ENCODE results near the gene CUX1.

Gene CUX1

GRCh38 chr7:102189756-102190155 is 372.3 kb downstream of the CUX1 start:
- no peak for DNase-seq (ENCODE audit: low spot score)

- no peak for DNase-seq (ENCODE audit: low spot score)
Observed at GRCh38 chr7:102190776-102191350, 373.4 kb downstream of the CUX1 start.

DNA sequence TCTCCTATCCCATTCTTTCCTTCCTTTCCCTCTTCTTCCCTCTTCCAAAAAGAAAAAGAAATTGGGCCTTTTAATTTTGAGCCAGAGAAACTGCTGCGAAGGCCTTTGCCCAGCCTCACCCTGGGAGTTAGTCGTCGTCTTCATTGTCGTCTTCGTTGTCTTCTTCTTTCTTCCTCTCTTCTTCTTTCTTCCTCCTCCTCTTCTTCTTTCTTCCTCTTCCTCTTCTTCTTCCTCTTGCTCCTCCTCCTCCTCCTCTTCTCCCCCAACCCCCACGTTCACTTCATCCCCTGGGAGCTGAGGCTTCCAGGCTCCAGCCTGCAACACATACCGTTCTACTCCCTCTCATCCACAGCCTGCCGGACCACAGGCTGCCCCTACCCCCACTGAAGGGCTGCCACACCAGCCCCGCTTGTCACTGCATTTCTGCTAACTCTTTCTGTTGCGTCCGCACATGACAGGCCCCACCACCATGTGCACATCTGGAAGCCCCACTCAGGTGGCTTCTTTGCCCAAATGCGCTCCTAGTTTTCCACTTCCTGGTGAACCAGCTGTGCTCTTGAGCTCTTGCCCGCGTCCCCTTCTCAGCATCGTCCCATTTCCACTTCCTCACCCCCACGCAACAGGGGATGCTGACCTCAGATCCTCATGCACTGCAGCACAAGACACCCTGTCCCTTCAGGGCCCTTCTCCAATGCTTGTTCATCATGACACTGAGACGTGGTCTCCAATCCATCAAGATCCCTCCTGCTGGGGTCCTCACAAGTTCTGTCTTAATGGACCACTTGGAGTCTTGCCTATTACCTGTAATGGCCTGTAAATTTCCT is 374.3 kb downstream of the CUX1 start:
- DNase-seq (ENCODE audit: low spot score) = no peak

- DNase-seq (ENCODE audit: low spot score) = no peak
Observed at GRCh38 chr7:102192790-102193189, 375.4 kb downstream of the CUX1 start.

- DNase-seq (ENCODE audit: low spot score) = no peak
Observed at GRCh38 chr7:102193806-102194205, 376.4 kb downstream of the CUX1 start.

GRCh38 chr7:102195361-102195760 is 377.9 kb downstream of the CUX1 start:
- no peak for DNase-seq (ENCODE audit: low spot score)

GRCh38 chr7:102196028-102196427 is 378.6 kb downstream of the CUX1 start:
- no peak for DNase-seq (ENCODE audit: low spot score)

GRCh38 chr7:102197161-102197560 is 379.7 kb downstream of the CUX1 start:
- no peak for DNase-seq (ENCODE audit: low spot score)

- no peak for DNase-seq (ENCODE audit: low spot score)
Observed at GRCh38 chr7:102197599-102197998, 380.2 kb downstream of the CUX1 start.

DNA sequence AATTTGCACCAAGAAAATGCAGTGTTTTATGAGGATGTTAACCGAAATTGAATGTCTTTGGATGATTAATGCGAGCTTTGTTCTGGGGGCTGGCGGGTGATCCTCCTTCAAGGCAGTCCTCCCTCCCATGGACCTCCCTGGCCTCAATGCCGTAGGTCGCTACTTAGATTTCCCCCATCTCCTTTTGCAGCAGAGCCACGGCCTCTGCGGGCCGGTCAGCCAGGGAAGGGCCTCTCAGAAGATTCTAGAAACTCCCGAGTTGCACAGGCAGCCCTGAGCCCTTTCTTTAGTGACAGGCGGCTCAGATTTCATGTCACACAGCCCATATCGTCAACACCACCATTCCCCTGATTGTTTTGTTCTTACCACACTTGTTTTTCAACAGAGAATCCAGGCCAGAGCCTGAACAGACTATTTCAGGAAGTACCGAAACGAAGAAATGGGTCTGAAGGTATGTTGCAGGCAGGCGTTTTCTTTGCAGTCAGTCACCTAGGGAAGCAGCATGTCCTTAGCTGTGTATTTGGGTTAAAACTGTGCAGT is 381.1 kb downstream of the CUX1 start:
- no peak for DNase-seq (ENCODE audit: low spot score)

DNA sequence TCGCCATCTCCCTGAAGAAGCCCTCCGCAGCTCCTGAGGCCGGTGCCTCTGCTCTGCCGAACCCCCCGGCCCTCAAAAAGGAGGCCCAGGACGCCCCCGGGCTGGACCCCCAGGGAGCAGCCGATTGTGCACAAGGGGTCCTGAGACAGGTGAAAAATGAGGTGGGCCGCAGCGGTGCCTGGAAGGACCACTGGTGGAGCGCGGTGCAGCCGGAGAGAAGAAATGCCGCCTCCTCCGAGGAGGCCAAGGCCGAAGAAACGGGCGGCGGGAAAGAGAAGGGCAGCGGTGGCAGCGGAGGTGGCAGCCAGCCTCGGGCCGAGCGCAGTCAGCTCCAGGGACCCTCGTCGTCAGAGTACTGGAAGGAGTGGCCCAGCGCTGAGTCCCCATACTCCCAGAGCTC is 384.1 kb downstream of the CUX1 start:
- no peak for DNase-seq (ENCODE audit: low spot score)

- DNase-seq (ENCODE audit: low spot score) = no peak
Observed at GRCh38 chr7:102202556-102202955, 385.1 kb downstream of the CUX1 start.

DNA sequence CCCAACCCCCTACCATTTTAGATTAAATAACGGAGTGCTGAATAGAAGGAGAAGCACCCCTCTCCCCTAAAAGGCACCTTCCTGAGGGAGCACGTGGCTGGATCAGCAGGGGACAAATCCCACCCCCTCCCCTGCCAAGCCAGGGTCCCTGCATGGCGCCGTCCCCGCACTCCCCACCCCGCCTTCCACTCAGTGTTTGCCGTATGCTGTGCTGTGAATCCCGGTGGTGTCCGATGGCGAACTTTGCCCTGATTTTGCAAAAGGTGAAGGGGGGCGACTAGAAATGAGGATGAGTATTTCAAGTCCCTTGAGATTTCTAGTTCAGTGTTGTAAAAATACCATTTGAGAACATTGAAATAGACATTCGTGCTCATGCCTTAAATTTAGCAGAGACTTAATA is 385.8 kb downstream of the CUX1 start:
- DNase-seq (ENCODE audit: low spot score) = no peak

DNA sequence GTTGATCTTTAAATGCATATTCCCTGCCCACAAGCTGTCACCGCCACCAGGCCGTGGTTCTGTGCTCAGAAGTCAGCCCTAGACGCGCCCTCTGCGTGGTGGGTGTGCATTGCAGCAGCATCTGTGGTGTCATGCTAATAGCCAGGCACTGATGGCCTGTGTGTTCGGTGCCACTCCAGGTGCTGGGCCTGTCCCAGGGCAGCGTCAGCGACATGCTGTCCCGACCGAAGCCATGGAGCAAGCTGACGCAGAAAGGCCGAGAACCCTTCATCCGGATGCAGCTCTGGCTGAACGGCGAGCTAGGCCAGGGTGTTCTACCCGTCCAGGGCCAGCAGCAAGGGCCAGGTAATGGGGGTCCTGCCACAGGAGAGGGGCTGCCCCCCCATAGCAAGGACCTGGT is 386.8 kb downstream of the CUX1 start:
- DNase-seq (ENCODE audit: low spot score) = no peak

DNA sequence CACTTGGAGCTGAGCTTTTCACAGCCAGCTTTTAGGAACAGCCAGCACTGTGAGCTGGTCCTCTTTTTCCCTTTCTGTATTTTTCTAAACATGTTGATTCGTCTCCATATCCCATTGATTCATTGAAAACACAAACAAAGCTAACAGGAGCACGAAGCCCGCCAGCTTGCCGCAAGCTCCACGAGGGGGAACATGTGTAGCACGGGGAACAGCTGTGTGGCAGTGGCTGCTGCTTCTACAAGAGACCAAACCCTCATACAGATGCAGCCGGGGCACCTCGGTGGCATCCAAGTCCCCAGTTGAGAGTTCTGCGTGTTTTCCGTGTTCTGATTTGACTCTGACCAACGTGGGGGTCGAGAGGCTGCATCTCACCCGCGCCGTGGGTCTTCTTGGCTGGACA is 388.5 kb downstream of the CUX1 start:
- DNase-seq (ENCODE audit: low spot score) = no peak

DNA sequence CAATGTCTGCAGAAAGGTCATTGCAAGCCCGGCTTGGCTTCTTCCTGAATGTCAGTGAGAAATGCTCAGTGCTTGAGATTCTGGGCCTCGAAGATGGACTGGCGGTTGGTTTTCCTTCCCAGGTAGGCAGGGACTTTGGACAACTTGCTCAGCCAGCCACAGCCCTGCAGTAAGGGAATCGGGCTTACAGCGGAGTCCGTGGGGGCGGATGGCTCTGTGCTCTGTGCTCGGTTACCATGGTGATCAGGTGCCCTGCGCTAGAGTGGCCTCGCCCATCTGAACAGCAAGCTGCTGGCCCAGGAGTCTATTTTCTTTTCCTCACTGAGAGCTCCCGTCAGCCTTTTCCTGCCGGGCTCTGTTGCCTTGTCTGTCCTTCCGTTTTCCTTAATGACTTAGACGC is 391.4 kb downstream of the CUX1 start:
- DNase-seq (ENCODE audit: low spot score) = no peak

DNA sequence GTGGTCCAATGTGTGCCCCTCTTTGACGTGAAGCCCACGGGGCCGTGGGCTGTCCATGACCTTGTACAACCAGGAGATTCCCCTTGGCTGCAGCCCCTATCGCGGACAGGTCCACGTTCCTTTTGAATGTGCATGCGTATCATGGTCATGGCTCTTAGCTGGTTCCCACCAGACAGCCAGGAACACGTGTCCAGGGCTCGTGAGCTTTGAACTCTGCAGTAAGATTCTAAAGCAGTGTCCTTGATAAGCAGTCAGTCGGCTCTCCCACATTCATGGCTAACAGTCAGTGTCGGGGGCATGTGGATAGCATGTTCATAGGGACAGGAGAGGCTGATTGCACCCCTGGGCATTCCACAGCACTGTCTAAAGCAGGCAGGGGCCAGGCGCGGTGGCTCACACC is 393.4 kb downstream of the CUX1 start:
- DNase-seq (ENCODE audit: low spot score) = no peak

- DNase-seq (ENCODE audit: low spot score) = no peak
Observed at GRCh38 chr7:102211590-102212550, 394.4 kb downstream of the CUX1 start.

DNA sequence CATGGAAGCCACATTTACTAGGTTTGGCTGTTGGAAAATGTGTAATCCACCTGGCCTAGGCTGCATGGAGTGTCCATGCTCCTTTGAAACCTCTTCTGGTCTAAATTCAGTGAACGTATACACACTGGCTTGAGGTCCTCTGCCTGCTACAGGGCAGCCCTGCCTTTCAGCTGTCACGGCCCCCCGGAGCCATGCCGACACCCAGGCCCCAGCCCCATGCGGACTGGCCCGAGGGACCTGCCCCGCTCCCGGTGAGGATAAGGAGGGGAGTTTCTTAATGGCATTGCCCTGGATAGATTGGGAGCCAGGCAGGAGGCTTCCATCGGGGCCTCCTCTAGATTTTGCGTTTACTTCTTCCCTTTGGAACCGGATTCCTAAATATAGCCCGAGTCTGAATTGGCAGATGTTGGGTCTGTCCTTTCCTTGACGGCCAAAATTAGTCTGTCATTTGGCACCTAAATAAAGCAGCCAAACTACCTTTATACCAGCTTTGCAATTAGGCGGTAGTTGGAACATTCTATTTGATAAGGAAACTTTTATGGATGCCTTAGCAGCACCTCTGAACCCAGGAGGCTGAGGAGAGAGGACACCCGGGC is 397.1 kb downstream of the CUX1 start:
- DNase-seq (ENCODE audit: low spot score) = no peak

- peak; percentile 21 for DNase-seq (ENCODE audit: low spot score)
Observed at GRCh38 chr7:102215256-102215655, 397.8 kb downstream of the CUX1 start.

DNA sequence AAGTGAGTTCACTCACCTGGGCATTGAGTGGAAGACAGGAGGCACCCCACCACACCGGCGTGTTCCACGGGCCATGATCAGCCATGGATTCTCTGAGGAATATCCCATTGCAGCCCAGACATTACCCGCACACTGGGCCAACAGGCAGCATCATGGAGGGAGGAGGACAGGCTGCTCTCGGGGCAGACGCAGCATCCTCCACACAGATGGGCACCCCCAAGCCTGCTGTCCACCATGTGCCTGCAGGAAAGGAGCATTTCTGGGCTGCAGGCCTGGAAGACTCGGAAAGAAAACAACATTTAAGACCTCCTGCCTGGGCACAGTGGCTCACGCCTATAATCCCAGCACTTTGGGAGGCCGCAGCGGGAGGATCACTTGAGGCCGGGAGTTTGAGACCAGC is 398.3 kb downstream of the CUX1 start:
- no peak for DNase-seq (ENCODE audit: low spot score)

Data from NAMALWA (cell line).